ENCODE results near the gene SLC28A2.
"Not testable (repeated sequence)": the region's sequence is repeated elsewhere in the genome, so short reads cannot be mapped to it uniquely, and the experiment has no call there.

SLC28A2 gene

DNA sequence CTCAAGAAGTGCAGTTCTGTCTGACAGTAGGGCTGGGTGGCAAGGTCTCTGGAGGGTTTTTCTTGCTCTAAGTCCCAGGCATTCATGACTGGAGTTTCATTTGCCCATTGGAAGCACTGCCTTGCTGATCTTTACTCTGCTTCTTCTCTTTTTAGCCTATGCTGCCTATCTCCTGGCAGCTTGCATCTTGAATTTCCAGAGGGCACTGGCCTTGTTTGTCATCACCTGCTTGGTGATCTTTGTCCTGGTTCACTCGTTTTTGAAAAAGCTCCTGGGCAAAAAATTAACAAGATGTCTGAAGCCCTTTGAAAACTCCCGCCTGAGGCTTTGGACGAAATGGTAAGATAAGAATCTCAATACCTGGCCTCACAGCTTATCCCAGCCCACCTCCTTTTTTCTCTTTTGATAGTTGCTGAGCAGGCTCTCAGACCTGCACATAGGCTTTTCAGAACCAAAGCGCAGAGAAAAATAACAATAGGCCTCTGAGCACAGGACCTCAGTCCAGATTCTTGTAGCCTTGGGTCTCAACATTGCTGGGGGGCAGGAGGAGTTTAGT is 10.9 kb downstream of the SLC28A2 start:
- DNase-seq = no peak

DNA sequence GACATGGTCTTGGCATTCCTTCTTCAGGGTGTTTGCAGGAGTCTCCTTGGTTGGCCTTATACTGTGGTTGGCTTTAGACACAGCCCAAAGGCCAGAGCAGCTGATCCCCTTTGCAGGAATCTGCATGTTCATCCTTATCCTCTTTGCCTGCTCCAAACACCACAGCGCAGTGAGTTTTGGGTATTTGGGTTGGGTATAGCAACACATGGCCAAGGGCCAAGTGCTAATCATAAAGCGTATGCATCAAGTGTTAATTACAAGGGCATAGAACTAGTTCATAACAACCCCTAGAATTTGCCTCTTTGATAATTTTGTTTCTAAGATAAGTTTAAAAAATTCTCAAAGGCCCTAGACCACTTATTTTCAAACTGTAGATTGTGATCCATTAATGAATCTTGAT is 11.8 kb downstream of the SLC28A2 start:
- DNase-seq = no peak

- DNase-seq = no peak
These were observed 13.5 kb downstream of the SLC28A2 start for GRCh38 chr15:45265506-45265905.

DNA sequence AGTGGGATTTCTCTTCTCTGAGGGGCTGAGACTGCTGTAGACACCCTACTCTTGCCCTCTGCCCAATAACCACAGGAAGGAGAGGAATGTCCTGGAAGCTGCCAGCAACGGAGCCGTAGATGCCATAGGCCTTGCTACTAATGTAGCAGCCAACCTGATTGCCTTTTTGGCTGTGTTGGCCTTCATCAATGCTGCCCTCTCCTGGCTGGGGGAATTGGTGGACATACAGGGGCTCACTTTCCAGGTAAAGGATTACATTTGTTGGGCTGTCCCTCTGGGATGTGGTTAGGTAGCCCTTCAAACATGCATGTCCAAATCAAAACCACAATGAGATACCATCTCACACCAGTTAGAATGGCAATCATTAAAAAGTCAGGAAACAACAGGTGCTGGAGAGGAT is 16.1 kb downstream of the SLC28A2 start:
- peak; percentile 18 for DNase-seq

DNA sequence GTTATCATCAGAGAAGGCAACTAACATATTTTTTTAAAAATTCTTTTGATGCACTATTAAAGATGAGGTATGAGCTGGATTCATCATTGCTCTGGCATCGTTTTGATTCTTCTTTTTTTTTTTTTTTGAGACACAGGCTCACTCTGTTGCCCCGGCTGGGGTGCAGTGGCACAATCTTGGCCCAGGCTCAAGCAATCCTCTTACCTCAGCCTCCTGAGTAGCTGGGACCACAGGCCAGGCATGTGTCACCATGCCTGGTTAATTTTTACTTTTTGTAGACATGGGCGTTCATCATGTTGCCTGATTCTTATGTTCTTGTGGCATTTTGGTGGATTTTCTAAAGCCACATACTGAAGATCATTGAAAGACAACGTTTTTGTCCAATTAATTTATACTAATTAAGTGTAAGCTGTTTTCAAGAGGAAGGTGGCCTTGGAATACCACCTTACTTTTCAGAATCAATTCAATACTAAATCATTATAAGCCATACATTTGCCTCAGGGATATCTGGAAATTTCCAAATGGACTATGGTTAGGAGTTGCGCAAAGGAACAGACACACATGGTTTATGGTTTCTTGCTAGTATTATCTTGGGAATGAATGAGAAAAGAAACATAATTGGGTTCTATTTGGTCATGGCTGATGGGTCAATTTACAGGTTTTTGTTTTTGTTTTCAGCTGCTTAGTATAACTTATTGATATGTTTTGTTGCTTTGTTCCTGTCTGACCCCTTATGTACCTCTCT is 22.8 kb downstream of the SLC28A2 start:
- DNase-seq = no peak

- DNase-seq = peak; percentile 51
These were observed 24.8 kb downstream of the SLC28A2 start for GRCh38 chr15:45276831-45277230.

DNA sequence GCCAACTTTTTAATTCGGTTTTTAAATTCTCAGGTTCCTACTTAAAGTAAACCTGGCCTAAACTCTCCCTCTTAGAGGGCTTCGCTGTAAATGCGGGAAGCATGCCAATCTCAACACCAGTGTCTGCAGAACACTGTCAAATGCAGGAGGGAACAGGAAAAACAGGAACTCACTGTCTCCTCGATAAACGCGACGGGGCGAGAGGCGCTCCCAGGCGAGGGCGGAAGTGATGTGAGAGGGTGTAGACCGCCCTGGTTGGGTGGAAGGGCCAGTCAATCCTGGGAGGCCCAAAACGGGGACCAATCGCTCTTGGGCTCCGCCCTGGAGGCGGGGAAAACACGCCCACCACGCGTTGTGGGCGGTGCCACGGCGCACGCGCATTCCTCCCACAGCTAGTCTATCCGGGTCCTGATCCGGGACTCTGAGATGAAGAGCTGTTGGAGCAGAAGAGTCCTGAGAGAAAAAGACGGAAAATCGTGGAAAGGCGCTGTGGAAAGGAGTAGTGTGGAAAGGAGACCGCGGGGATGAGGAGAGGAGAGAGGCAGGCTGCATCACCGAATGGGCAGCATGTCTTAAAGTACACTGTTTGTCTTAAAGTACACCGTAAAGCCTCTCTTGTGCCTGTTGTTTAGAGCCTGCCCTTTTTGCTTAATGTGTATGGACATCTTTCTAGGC is 27.1 kb downstream of the SLC28A2 start:
- DNase-seq = peak; percentile 98

DNA sequence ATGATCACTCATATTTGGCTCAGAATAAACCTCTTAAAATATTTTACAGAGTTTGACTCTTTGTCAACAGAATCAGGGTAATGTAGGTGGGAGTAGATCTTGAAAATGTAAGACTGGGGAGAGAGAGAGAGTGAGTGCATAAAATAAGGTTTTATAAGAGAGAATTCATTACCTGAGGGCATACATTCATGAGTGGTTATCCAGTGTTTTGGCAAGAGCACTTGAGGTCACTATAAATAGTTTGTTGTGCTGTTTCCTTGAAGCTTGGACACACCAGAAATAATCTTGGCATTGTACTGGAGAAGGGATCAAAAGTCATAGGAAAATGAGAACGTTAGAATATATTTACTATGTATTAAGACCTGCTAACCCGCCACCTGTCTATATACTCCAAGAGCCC is 33.4 kb downstream of the SLC28A2 start:
- DNase-seq = no peak

DNA sequence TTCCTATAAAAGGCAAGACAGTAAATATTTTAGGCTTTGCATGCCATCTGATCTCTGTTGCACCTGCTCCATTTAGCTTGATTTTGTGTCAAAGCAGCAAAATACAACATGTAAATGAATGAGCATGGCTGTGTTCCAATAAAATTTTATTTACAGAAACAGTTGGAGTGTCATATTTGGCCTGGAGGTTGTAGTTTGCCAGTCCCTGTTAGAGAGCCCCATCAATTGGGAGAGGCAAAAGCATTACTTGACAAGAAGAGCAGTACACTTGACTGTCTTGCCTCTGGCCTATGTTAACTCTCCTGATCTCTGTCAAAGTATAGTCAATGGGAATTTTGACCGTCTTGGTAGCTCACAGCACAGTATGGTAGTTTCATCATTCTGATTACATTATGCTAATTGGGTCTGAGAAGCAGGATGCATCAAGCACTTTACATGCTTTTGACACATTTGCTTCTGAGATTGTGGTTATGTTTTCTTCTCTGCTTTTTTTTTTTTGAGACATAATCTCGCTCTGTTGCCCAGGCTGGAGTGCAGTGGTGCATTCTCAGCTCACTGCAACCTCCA is 35.4 kb downstream of the SLC28A2 start:
- no peak for DNase-seq

DNA sequence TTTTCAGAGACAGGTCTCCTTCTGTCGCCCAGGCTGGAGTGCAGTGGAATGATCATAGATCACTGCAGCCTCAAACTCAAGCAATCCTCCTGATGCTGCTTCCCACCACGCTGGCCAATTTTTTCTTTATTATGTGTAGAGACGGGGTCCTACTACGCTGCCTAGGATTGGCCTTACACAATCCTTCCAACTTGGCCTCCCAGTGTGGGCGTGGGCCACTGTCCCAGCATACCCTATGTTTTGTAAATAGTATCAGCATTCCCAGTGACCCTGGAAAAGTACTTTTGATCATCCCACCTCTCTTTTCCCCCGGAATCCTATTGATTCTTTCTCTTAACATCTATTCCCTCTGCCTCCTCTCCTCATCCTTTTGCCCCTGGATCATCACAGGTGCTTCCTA is 36.9 kb downstream of the SLC28A2 start:
- no peak for DNase-seq

DNA sequence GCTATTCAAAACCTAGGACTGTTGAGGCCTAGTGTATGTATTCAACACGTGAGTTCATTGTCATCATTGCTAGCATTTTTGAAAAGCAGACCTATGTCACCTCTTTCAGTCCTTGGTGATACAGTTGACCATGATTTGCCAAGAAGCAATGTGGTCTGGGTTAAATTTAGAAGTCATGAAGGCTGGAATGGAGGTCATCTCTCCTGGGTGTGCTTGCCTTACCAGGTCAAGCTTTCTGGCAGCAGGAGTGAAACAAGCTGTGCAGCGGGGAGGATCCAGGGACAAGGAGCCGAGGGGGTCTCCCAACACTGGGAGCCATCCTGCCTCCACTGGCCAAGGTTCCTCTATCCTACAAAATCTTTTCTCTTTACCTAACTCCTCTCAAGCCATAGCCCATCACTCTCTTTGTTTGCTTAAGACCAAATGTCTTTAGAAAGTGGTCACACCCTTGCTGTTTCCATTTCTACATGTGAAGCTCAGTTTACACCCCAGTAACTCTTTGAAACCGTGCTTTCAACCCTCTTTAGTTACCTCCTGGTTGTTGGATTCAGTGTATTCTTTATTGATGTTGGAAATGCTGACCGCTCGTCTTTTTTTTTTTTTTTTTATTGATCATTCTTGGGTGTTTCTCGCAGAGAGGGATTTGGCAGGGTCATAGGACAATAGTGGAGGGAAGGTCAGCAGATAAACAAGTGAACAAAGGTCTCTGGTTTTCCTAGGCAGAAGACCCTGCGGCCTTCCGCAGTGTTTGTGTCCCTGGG is 40.0 kb downstream of the SLC28A2 start:
- DNase-seq = no peak

DNA sequence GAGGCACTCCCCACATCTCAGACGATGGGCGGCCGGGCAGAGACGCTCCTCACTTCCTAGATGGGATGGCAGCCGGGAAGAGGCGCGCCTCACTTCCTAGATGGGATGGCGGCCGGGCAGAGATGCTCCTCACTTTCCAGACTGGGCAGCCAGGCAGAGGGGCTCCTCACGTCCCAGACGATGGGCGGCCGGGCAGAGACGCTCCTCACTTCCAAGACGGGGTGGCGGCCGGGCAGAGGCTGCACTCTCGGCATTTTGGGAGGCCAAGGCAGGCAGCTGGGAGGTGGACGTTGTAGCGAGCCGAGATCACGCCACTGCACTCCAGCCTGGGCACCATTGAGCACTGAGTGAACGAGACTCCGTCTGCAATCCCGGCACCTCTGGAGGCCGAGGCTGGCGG is 41.3 kb downstream of the SLC28A2 start:
- not testable (repeated sequence) for DNase-seq

DNA sequence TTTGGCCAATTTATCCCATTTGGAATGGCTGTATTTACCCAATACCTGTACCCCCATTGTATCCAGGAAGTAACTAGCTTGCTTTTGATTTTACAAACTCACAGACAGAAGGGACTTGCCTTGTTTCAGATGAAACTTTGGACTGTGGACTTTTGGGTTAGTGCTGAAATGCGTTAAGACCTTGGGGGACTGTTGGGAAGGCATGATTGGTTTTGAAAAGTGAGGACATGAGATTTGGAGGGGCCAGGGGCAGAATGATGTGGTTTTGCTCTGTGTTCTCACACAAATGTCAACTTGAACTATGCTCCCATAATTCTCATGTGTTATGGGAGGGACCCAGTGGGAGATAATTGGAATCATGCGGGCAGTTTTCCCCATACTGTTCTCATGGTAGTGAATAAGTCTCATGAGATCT is 46.9 kb downstream of the SLC28A2 start:
- not testable (repeated sequence) for DNase-seq

DNA sequence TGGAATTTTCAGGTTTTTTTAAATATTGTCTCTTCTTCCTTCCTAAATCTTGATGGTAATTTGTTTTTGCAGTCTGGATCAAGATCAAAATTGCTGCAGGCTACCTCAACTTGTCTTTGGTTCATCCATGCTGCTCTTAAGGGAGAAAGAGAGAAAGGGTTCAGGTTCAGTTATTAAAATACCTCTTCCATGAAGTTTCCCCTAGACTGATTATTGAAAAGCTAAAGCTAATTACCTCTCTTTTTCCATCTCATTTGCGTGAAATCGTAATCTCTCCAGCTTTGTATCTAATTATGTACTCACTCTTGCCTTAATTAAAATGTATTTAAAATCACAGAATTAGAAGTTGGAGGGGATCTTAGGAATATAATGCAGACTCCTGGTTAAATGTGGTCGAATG is 52.7 kb downstream of the SLC28A2 start:
- DNase-seq = no peak

GRCh38 chr15:45306105-45306504 is 54.1 kb downstream of the SLC28A2 start:
- DNase-seq = no peak

- peak; percentile 21 for DNase-seq
These were observed 55.3 kb downstream of the SLC28A2 start for GRCh38 chr15:45307230-45307924.

- not testable (repeated sequence) for DNase-seq
These were observed 62.1 kb downstream of the SLC28A2 start for GRCh38 chr15:45314117-45314516.

GRCh38 chr15:45314960-45315359 is 62.9 kb downstream of the SLC28A2 start:
- peak; percentile 20 for DNase-seq

GRCh38 chr15:45319472-45320214 is 67.6 kb downstream of the SLC28A2 start:
- DNase-seq = no peak

DNA sequence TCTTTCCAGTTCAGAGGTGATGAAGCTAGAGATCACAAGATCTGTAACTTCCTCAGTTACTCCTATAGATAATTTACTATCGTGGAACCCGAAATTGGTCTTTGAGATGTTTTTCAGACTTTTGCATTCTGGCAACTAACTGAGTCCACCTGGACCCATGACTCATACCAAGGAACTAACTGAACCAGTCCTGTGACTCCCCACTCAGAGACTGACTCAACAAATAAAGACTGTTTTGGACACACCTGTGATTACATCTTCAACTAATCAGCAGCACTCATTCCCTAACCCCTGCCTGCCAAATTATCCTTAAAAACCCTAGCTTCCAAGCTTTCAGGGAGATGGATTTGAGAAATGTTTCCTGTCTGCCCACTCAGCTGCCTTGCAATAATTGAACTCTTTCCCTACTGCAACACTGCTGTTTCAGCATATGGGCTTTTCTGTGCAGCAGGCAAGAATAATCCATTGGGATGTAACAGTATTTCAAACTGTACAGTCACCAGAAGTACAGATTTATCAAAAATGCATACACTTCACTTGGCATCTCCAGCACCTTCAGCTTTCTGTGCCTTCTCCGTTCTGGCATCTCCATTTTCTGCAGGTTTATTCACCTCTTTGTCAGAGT is 68.7 kb downstream of the SLC28A2 start:
- no peak for DNase-seq

DNA sequence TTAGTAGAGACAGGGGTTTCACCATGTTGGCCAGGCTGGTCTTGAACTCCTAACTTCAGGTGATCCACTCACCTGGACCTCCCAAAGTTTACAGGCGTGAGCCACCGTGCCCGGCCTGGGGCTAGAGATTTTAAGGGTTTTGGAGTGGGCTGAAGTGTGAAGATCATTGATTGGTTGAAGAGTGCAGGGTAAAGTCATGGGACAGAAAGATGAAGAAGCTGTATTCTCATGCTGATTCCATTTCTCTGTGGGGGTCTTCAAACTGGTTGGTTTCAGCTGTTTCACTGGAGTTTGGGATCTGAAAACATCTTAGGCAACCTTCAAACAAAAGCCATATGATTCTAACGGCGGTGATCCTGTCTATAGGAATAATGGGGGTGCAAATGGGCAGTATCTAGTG is 74.2 kb downstream of the SLC28A2 start:
- no peak for DNase-seq

Data from hematopoietic multipotent progenitor cell treated with erythropoietin and hydrocortisone succinate and interleukin-3 and kit ligand, for 8 days (in vitro differentiated cells).